Activated CD4-positive, alpha-beta T cell treated with anti-CD3 and anti-CD28 coated beads for 24 hours (primary cell): ENCODE data around the gene REN.

Experiments
- DNase-seq, 2 donors: peaks; one replicate each; pipeline ENCODE4 v3.0.0-alpha.2; 2020; ENCODE audit warnings: low read depth in 2 of 2

The REN gene

GRCh38 chr1:204153667-204154066 lies 12.5 kb downstream of the REN start:
- DNase-seq = no peak

DNA sequence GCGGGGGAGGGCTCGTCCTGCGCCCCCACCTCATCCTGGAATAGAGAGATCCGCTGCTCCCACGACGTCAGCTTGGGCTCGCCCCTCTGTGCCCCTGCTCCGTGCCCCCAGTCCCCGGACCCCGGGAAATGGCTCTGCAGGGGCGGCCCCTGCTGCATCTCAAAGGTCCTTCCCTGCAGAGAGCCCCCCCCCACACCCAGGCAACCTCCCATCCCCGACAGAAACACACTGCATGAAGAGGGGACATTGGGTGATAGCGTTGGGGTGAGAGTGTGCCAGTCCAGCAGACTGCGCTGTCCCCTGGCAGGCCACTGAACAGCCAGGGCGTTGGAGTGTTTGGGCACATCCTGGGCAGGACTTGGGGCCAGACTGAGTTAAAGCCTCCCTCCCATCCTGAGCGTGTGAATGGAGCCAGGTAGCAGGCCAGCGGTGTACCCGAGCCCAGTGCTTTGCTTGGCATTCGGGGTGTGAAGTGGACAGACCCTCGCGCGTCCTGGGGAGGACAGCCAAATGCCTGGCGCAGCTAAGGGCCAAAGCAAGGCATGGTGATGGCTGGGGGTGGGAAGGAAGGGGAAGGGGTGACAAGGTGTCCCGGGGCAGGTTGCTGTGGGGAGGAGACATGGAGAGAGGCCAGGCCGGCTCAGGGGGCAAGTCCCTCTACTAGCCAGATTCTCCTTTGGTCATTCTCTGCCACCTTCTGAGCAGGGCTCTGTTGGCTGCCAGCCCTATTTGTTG lies 13.7 kb downstream of the REN start:
- no peak for DNase-seq

- DNase-seq = peak in 1 of 2 donors; percentile 24
Measured at GRCh38 chr1:204151552-204152309, 14.4 kb downstream of the REN start, which contains the start of gene ETNK2. ETNK2 (minus strand) TSS chr1:204152044; CDS start chr1:204151852, 192 bp downstream.

DNA sequence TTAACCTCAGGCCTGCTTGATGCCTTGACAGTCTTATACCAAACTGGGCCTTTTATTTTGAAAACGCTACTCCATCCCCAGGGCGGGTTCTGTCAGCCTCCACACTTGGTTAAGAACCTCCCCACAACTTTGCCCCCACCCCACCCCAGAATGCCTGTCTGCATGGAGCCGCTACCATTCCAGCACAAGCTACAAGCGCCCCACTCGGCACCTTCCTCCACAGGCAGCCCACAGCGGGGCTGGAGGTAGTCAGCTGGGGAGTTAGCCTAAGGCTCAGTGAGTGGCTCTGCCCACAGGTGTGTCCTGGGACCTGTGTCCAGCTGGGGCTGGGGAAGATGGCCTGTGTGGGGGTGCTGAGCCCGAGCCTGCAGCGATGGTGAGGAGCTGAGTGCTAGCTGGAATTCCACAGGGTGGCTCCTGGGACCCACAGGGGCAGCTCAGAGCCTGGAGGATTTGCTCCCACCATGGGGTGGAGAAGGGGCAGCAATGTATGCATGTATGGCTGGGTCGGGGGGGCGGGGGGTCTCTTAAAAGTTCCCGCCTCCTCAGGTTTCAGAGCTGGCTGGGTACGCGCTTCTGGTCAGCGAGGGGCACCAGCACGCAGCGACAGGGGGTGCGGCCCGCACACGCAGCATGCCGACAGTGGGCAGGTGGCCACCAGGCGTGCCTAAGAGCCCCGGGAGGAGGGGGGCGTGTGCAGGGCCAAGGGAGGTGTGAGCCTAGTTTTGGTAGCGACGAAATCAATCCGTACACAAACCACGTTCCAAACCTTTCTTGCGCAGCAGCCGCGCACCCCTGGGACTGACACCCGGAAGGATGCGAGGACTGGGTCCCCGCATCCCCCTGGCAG lies 15.2 kb downstream of the REN start:
- DNase-seq = no peak

DNA sequence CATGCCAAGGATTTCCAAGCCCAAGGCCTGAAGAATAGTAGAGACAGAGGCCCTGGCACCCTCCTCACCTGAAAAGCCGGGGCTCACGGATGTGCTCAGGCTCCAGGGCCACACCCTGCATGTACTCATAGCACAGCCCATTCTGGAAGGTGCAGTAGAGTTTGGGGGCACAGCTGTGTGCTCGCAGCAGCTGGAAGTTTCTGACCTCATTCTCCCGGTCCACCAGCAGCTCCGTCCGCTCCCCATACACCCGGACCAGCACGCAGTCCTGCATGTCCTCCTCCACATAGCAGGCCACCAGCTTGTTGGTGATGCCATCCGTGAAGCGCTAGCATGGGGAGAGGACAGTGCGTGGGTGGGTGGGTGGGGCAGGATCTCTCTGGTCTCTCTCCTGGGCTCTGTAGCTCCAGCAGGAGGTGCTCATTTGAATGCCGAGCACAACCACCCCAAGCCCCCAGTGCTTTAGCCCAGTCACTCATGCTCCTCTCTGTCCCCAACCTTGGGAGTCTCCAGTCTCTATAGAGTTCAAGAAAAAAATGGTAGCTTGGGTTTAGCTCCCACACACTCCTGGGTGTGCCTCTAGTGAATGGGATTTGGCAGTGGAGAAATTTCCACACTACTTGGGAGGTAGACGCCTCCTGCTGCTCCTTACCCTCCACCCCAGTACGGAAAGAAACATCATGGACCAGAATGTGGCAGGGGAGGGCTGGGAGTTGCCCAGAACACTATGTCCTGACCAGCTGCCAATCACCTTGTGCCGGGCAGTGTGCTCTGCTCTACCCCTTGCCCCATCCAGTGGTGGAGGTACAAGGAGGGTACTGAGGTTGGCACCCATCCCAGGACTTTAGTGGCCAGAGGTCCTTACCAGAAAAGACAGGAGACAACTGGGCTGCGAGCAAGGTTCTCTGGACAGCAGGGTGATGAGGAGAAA lies 16.2 kb downstream of the REN start:
- no peak for DNase-seq

DNA sequence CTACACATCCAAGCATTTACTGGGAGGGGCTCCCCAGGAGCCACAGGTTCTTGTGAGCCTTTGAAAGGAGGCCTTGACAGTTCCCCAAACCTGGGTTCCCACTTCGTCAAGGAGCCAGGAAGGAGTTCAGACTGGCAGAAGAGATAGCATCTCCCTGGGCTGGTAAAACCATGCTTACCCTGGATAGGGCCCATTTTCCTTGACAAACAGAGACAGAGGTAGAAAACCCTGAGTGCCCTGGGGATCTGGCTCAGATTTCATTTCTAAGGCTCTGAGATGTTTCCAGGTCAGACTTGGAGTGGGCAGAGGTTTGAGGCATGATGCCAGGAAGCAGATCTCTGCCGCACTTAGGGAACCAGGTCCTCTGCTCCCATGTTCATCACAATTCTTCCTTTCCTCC lies 17.0 kb downstream of the REN start:
- DNase-seq = no peak

GRCh38 chr1:204147406-204148383 lies 18.4 kb downstream of the REN start:
- no peak for DNase-seq

DNA sequence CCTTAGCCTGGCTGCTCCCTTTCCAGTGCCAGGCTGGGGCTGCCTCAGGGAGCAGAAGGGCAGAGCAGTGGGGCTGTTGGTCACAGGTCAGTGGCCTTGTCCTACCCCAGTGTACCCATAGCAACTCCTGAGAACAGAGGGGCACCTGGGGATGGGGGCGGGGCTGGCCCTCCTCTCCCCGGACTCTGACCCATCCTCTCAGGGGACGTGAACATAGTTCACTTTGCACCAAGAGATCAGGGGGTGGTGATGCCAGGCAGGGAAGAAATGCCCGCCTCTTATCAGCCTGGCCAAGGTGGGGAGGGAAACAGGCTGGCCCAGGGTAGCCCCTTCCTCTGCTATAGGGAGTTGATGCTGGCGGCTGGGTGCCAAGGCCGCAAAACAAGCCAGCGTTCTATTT lies 19.2 kb downstream of the REN start:
- DNase-seq = no peak

DNA sequence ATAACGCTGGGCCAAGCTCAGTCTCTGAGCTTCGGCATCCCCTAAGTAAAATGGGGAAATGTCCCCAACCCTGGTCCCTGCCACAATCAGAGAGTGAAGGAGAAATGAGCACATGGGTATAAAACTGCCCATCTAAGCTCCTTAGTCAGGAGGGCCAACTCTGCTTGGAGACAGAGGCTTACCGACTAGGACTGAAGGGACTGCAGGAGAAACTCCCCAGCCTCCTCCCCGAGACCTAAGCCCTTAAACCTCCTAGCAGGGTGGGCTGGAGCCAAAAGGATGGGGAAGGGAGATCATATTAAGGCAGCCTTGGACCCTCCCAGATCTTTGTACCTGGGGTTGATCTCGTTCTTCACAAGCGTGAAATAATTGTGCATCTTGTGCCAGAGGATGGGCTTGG lies 19.8 kb downstream of the REN start:
- no peak for DNase-seq

DNA sequence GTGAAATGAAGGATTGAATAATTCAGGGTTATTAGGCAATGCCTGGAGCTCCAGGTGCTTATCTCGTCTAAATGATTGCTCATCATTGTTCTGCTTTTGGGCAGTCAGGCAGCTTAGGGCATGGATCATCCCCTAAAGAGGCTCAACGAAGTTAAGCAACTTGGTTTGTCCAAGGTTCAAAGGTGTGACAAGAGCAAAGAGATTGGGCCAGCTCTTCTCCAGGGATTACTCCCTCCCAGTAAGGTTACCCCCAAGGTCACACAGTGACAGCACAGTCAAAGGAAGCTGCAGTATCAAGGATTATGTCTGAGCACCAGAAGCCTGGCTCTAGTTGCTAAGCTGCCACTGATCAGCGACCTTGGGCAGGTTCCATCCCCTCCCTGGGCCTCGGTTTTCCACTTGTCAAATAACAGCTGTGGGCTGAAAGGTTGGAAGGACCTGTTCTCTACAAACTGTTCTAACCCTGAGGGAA lies 21.1 kb downstream of the REN start:
- no peak for DNase-seq

DNA sequence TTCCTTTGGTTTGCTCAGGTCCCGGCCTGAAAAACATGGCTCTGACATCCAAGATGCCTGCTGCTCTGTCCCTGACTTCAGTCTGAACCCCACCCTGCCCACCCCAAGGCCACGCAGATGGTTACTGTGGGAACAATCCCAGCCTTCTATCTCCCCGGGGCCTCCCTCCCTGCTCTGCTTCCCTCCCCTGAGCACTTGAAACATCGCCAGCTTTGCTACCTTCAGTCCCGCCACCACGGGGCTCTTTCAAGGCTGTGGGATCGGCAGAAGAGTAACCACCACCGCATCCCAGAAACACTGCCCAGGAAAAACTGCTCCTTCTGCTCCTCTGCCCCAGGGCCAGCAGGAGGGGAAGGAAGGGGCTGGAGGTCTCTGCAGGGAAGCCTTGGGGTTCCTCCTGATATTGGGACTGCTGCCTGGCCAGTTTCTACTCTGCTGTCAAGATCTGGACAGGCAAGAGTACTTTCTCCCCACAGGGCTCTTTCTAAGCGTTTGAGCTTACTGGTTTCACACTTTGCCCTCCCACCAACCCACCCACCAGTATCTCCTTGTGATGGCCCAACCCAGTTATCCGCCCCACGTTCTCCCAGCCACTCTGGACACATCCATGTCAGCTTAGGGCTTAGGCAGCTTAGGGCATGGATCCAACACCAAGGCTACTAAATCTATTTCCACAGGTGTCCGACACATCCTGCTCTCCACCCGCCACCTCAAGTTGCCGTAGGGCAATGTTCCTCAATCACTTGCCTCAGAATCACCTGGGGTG lies 22.7 kb downstream of the REN start:
- DNase-seq = no peak

DNA sequence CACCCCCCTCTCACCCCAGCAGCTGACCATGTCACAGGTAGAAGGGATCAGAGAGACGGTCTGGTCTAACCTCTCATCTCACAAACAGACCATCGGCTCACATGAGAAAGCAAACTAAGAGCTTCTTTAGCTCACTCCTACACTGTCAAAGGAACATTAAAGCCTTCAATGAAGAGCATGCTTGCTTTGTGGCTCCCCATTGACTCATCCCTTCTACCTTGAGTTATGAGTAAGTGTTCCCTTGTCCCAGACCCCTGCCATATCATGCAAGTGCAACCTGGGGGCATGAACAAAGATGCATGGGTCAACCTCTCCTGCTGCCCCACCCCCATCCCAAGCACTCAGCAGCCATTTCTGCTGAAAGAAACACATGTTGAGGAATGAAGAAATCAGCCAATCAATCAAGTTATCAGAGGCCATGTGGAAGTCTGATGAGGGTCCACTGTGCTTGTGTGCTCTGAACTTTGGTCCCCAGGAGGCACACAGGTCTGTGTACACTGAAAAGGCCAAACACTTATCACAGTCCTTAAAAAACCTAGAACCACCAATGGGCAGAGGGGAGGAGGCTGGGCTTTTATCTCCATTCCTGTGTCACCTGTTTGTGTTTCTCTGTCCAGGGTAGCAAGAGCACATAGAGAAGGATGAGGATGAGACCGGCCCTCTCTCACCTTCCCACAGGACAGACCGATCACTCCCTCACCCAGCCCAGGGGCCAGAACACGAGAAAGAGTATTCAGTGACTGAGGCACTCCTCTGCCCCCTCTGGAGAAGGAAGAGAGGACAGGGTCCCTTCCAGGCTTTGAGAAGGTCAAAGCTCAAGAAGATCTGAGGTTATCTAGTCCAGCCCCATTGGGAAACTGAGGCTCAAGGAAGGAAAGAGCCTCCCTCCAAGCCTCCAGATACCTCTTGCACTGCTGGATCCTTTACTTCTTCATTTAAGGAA lies 23.8 kb downstream of the REN start:
- DNase-seq = no peak

DNA sequence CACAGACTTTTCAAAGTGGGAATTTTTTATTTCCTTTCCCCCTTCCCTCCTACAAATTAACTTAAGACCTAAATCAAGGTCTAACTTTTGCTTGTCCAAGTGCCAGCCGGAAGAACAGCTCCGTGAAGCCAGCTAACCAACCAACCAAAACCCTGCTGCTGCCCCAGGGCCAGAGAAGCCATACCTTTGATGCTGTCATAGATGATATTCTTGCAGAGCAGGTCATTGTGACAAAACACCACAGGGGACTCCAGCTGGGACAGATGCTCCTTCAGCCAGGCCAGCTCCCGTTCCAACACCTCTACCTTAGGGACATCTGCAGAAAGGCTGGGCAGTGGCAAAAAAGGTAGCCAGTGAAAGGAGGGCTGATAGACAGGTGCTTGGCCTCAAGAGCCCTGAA lies 25.0 kb downstream of the REN start:
- DNase-seq = no peak

DNA sequence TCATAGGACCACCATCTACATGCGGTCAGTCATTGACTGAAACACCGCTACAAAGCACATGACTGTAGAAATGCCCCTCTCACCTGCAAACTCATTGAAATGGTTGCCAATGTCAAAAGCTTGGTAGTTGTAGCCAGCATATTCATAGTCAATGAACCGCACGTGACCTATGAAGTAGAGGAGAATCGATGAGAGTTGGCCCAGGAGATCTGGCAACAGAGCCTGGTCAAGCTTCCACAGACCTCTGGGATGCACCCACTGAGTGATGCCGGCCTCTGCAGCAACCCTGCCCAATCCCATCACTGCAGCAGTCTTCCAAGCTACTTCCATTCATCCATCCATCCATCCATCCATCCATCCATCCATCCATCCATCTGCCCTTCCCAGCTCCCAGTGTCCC lies 26.2 kb downstream of the REN start:
- DNase-seq = no peak

GRCh38 chr1:204139088-204139487 lies 27.0 kb downstream of the REN start:
- no peak for DNase-seq

DNA sequence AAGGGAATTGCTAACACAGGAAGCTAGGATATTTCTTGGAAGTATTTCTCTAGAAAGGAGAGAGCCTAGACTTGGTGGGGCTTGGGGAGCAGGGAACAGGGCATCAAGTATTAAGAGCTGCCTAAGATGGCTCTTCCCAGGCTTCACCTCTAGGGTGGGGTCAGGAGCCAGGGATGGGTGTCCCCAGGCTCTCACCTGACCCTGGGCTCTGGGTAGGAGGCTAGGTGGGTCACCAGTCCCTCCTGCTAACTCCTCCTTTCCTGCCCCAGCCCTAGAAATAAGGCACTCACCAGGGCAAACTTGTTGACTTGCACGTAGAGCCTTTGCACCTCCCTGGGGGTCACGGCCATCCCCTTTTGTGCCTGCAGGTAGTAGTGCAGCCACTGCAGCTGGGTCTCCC lies 29.3 kb downstream of the REN start:
- DNase-seq = no peak

DNA sequence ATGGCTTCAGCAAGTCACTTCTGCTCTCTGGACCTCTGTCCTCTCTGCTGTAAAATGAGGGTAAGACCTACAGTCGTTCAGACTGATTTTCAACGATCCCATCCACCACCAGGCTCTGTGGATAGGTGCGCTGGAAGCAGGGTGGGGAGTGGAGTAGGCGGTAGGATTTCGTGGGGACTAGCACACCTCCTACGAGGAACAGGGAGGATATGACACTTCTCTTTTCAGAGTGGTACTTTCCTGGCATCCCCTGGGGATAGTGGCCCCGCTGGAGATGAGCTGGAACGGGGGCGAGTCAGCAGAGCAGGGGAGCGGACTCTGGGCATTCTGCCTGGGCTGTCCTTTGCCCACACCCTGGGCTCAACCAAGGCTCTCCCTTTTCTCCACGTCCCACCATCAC lies 32.0 kb downstream of the REN start:
- no peak for DNase-seq

GRCh38 chr1:204132718-204133117 lies 33.4 kb downstream of the REN start:
- no peak for DNase-seq
